H1 (cell line): ENCODE measurements around the gene SMS. TPM values are rescaled to one million over a fixed set of nuclear protein-coding genes. Genes with fewer than 3 reads are reported as not detected.

Experiments
- CTCF ChIA-PET: fragments of 300-600 bp; sonication (Branson Sonifier 250); formaldehyde crosslinking; loops from one replicate; lab custom pipeline; 2021; ENCODE audit not compliant: partially characterized antibody; lab: Charles Lee
- POLR2A ChIA-PET: fragments of 300-600 bp; sonication (Branson Sonifier 250); formaldehyde crosslinking; loops from one replicate; lab custom pipeline; 2021; ENCODE audit warnings: inconsistent platforms; ENCODE audit not compliant: partially characterized antibody; lab: Charles Lee
- DNase-seq, 2 experiments: peaks; one replicate each; pipeline versions ENCODE4 v3.0.0 to v3.0.0-alpha.2; 2010 to 2022; ENCODE audit warnings: low spot score in 2 of 2, low read depth in 1 of 2, mixed read lengths in 1 of 2
- FAIRE-seq: peaks from 2 replicates; lab custom pipeline; 2011; peaks lifted over from hg19 to GRCh38; lab: Jason Lieb, UNC
- H2AFZ ChIP-seq: 2 replicates; pipeline ENCODE4 v1.8.1; 2012; ENCODE audit warnings: low read length, inconsistent platforms
- H2AK5ac ChIP-seq: 2 replicates; pipeline ENCODE4 v1.6.1; 2013; ENCODE audit warnings: low read depth, low read length
- H2BK120ac ChIP-seq: replicated peaks from 2 replicates; pipeline ENCODE3; 2013; ENCODE audit warnings: low read depth, low read length, inconsistent platforms
- H2BK12ac ChIP-seq: 2 replicates; pipeline ENCODE4 v1.6.1; 2013; ENCODE audit warnings: low read depth, low read length
- H2BK15ac ChIP-seq: 2 replicates; pipeline ENCODE4 v1.6.1; 2013; ENCODE audit warnings: low read length
- H2BK20ac ChIP-seq: 2 replicates; pipeline ENCODE4 v1.6.1; 2013; ENCODE audit warnings: low read length
- H2BK5ac ChIP-seq: 2 replicates; pipeline ENCODE4 v1.6.1; 2013; ENCODE audit warnings: low read depth, low read length
- H3K14ac ChIP-seq: 2 replicates; pipeline ENCODE4 v1.6.1; 2013; ENCODE audit warnings: inconsistent platforms; ENCODE audit not compliant: insufficient read length
- H3K18ac ChIP-seq: 2 replicates; pipeline ENCODE4 v1.6.1; 2013; ENCODE audit warnings: low read length; ENCODE audit errors: extremely low read depth
- H3K23ac ChIP-seq: 2 replicates; pipeline ENCODE4 v1.6.1; 2013; ENCODE audit warnings: inconsistent platforms; ENCODE audit not compliant: insufficient read length
- H3K23me2 ChIP-seq: 2 replicates; pipeline ENCODE4 v1.6.1; 2013; ENCODE audit warnings: low read depth, low read length
- H3K27ac ChIP-seq: 2 replicates; pipeline ENCODE4 v1.6.1; 2011; ENCODE audit warnings: low read depth, low read length, inconsistent platforms
- H3K27me3 ChIP-seq, 4 experiments: replicated peaks in 1 of 4; 1 replicate in 1 of 4; 2 replicates in 3 of 4; pipeline versions ENCODE4 v1.6.1 to v1.8.1; 2011 to 2013; ENCODE audit warnings: low read length in 3 of 4, mild to moderate bottlenecking in 3 of 4, inconsistent platforms in 2 of 4, mixed read lengths in 2 of 4, moderate library complexity in 1 of 4; ENCODE audit not compliant: control insufficient read depth in 3 of 4, insufficient read depth in 3 of 4; ENCODE audit errors: extremely low read depth in 1 of 4
- H3K36me3 ChIP-seq, 4 experiments: 2 replicates each; pipeline versions ENCODE4 v1.6.1 to v1.8.1; 2011 to 2013; ENCODE audit warnings: mild to moderate bottlenecking in 4 of 4, low read length in 3 of 4, moderate library complexity in 2 of 4, control low read depth in 1 of 4, inconsistent platforms in 1 of 4; ENCODE audit not compliant: insufficient read depth in 4 of 4, control insufficient read depth in 2 of 4
- H3K4ac ChIP-seq: replicated peaks from 2 replicates; pipeline ENCODE3; 2013; ENCODE audit warnings: low read length, low read depth, mixed read lengths, inconsistent platforms; ENCODE audit not compliant: insufficient read length
- H3K4me1 ChIP-seq, 4 experiments: replicated peaks in 1 of 4; 1 replicate in 1 of 4; 2 replicates in 3 of 4; pipeline versions ENCODE4 v1.6.1 to v1.8.1; 2011 to 2013; ENCODE audit warnings: low read length in 3 of 4, inconsistent platforms in 2 of 4, mixed read lengths in 1 of 4; ENCODE audit not compliant: insufficient read depth in 4 of 4, control insufficient read depth in 3 of 4
- H3K4me2 ChIP-seq, 2 experiments: 2 replicates each; pipeline versions ENCODE4 v1.6.1 to v1.8.1; 2011 to 2013; ENCODE audit warnings: low read depth in 2 of 2, low read length in 2 of 2, control low read depth in 1 of 2, inconsistent platforms in 1 of 2, mild to moderate bottlenecking in 1 of 2; ENCODE audit not compliant: insufficient read depth in 1 of 2
- H3K4me3 ChIP-seq, 4 experiments: fragments of 200-600, 300-600 bp in 1 of 4; sonication (generic), shearing (Covaris generic), sonication (Bioruptor Twin) in 1 of 4; 2 replicates each; pipeline versions ENCODE4 v1.5.1 to v1.8.1; 2011 to 2016; ENCODE audit warnings: low read length in 4 of 4, low read depth in 3 of 4, control low read depth in 2 of 4, inconsistent platforms in 2 of 4, mild to moderate bottlenecking in 2 of 4, mixed read lengths in 1 of 4, moderate library complexity in 1 of 4; ENCODE audit not compliant: insufficient read depth in 2 of 4; ENCODE audit errors: extremely low read depth in 1 of 4
- H3K56ac ChIP-seq: replicated peaks from 2 replicates; pipeline ENCODE3; 2013; ENCODE audit warnings: low read depth, mild to moderate bottlenecking, mixed read lengths, low read length, inconsistent platforms; ENCODE audit not compliant: insufficient read length
- H3K79me1 ChIP-seq: 2 replicates; pipeline ENCODE4 v1.6.1; 2013; ENCODE audit warnings: low read depth, low read length, control low read depth
- H3K79me2 ChIP-seq, 2 experiments: 2 replicates each; pipeline versions ENCODE4 v1.6.1 to v1.8.1; 2012 to 2013; ENCODE audit warnings: low read length in 2 of 2, mild to moderate bottlenecking in 2 of 2, inconsistent platforms in 1 of 2; ENCODE audit not compliant: insufficient read depth in 2 of 2, control insufficient read depth in 1 of 2
- H3K9ac ChIP-seq, 4 experiments: replicated peaks in 1 of 4; 1 replicate in 1 of 4; 2 replicates in 3 of 4; pipeline versions ENCODE4 v1.6.1 to v1.8.1; 2011 to 2013; ENCODE audit warnings: low read depth in 3 of 4, low read length in 3 of 4, control low read depth in 2 of 4, mild to moderate bottlenecking in 2 of 4, moderate library complexity in 2 of 4, inconsistent platforms in 1 of 4; ENCODE audit errors: extremely low read depth in 1 of 4
- H3K9me3 ChIP-seq, 2 experiments: 2 replicates each; pipeline versions ENCODE4 v1.6.1 to v1.8.1; 2012 to 2013; ENCODE audit warnings: mild to moderate bottlenecking in 2 of 2, moderate library complexity in 2 of 2, control low read depth in 1 of 2, inconsistent platforms in 1 of 2, low read depth in 1 of 2, low read length in 1 of 2, mixed read lengths in 1 of 2; ENCODE audit not compliant: insufficient read depth in 2 of 2
- H4K20me1 ChIP-seq, 2 experiments: replicated peaks in 1 of 2; 2 replicates each; pipeline versions ENCODE3 to v1.8.1; 2011 to 2013; ENCODE audit warnings: inconsistent platforms in 2 of 2, low read length in 2 of 2, mild to moderate bottlenecking in 1 of 2; ENCODE audit not compliant: insufficient read depth in 2 of 2, control insufficient read depth in 1 of 2
- H4K5ac ChIP-seq: 2 replicates; pipeline ENCODE4 v1.6.1; 2013; ENCODE audit warnings: low read length, low read depth, mixed read lengths, inconsistent platforms; ENCODE audit not compliant: insufficient read length
- H4K8ac ChIP-seq: 2 replicates; pipeline ENCODE4 v1.8.0; 2013; ENCODE audit warnings: mild to moderate bottlenecking, moderate library complexity, low read length, inconsistent platforms; ENCODE audit not compliant: insufficient read depth; ENCODE audit errors: extremely low read depth
- H4K91ac ChIP-seq: replicated peaks from 2 replicates; pipeline ENCODE3; 2013; ENCODE audit warnings: low read length, mixed read lengths, inconsistent platforms; ENCODE audit not compliant: insufficient read length
- BRCA1 ChIP-seq: IDR thresholded peaks from 2 replicates; pipeline ENCODE4 v1.6.1; 2012; ENCODE audit warnings: low read depth, low read length, improper control_type of control experiment
- JUND ChIP-seq: IDR thresholded peaks from 2 replicates; pipeline ENCODE4 v1.6.1; 2011; ENCODE audit warnings: mild to moderate bottlenecking, improper control_type of control experiment, low read length
- KDM4A ChIP-seq: IDR thresholded peaks from one replicate; pipeline ENCODE4 v1.7.1; 2012; ENCODE audit warnings: low read depth, mild to moderate bottlenecking, moderate library complexity, low read length, inconsistent platforms; ENCODE audit not compliant: severe bottlenecking
- MAFK ChIP-seq: IDR thresholded peaks from 2 replicates; pipeline ENCODE4 v1.6.1; 2012; ENCODE audit warnings: low read depth, mild to moderate bottlenecking, improper control_type of control experiment, low read length
- POLR2AphosphoS5 ChIP-seq: IDR thresholded peaks from 2 replicates; pipeline ENCODE4 v1.6.1; 2011; ENCODE audit warnings: low read depth, low read length
- POU5F1 ChIP-seq: IDR thresholded peaks from 2 replicates; pipeline ENCODE4 v1.6.1; 2011; ENCODE audit warnings: low read depth, mild to moderate bottlenecking, low read length, moderate library complexity
- RAD21 ChIP-seq, 2 experiments: IDR thresholded peaks in 1 of 2; conservative IDR thresholded peaks in 1 of 2; 2 replicates each; pipeline ENCODE4 v1.6.1; 2011; ENCODE audit warnings: low read depth in 2 of 2, low read length in 2 of 2, improper control_type of control experiment in 1 of 2, inconsistent platforms in 1 of 2, mild to moderate bottlenecking in 1 of 2, moderate library complexity in 1 of 2
- SIRT6 ChIP-seq: IDR thresholded peaks from one replicate; pipeline ENCODE4 v1.7.1; 2012; ENCODE audit warnings: low read length, inconsistent platforms
- SP4 ChIP-seq: IDR thresholded peaks from 2 replicates; pipeline ENCODE4 v1.6.1; 2012; ENCODE audit warnings: low read length, inconsistent platforms
- WGBS, 2 experiments: shearing (Covaris generic) in 1 of 2; methylation state at CpG; one replicate each; pipeline versions ENCODE4 v1.1.6 to v1.1.7; 2013 to 2015; ENCODE audit warnings: low lambda C conversion rate in 2 of 2, mixed read lengths in 2 of 2, inconsistent platforms in 1 of 2, low coverage in 1 of 2, missing lambda C conversion rate in 1 of 2; ENCODE audit not compliant: insufficient replicate concordance in 2 of 2, insufficient coverage in 1 of 2, insufficient read length in 1 of 2; ENCODE audit errors: extremely low coverage in 1 of 2, missing lambda C conversion rate in 1 of 2; 5-methylcytosine and 5-hydroxymethylcytosine counted together
- polyA plus RNA-seq, 7 experiments: library from polyadenylated mRNA; depleted of rRNA in 3 of 7; stranded (reverse) in 5 of 7; unstranded in 2 of 7; fragments of >200 nt in 5 of 7; fragments of 200-250 nt in 2 of 7; gene quantifications; 1 replicate in 5 of 7; 2 replicates in 1 of 7; 4 replicates in 1 of 7; pipeline versions ENCODE4 v1.2.1 to v1.2.3, GENCODE V29; 2011 to 2013; ENCODE audit warnings: missing spikeins in 2 of 7, mixed read lengths in 2 of 7
- total RNA-seq: library from RNA; stranded (reverse); fragmentation: NEBNext Ultra II Directional; extraction: Animal tissue kit (Norgen Biotek cat#: 25700); gene quantifications from 2 replicates; pipeline ENCODE4 v1.2.1, GENCODE V29; 2021
- TF ChIP-seq, protein P1 (sequence below), 3 experiments: IDR thresholded peaks; 1 replicate in 2 of 3; 2 replicates in 1 of 3; pipeline versions ENCODE4 v1.5.1 to v1.6.1; 2011; ENCODE audit warnings: low read length in 3 of 3, mild to moderate bottlenecking in 3 of 3, inconsistent platforms in 2 of 3, low read depth in 1 of 3, moderate library complexity in 1 of 3; ENCODE audit not compliant: insufficient read depth in 1 of 3; ENCODE audit errors: control extremely low read depth in 1 of 3

Gene SMS
- total and polyA plus RNA-seq, 2 of the 8 experiments (the other 6 are each of a cell fraction or from before 2014, with no cell fraction given) = 66.3 to 256 TPM

DNA sequence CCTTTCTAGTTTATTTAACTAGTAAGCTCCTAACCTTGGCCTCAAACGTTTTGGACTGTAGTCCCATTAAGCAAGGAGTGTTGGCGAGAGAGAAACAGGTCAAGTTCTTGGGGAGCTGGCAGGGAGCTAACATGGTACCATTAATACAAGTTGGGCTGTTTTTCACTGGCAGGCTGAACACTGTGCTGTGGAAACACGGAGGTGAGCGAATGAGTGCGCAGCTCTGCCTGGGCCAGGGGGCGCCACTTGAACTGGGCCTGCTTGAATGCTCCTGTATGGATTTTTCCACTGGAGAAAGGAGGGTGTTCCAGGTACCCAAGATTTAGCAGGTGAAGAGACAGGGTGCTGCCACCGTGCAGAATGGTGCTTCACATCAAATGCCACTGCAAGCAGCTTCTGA, 7.4 kb upstream of the SMS start:
- no peak overlapping the region for H2BK15ac ChIP-seq
- no peaks in the 10 kb centered on the region for H3K36me3 ChIP-seq
- no peak overlapping the region for H2BK5ac ChIP-seq
- CTCF ChIA-PET = interaction anchor here (0.8 to 2.2 kb wide), 9 partner anchors 11 to 120 kb away, joined by 3 to 9 read pairs (median 4); partner anchors contain the start of gene MBTPS2
- no peak overlapping the region for H2BK20ac ChIP-seq
- H3K27ac ChIP-seq = no peak overlapping the region
- no peaks in the 10 kb centered on the region for H3K79me1 ChIP-seq
- no peaks in the 10 kb centered on the region for H3K79me2 ChIP-seq
- H4K20me1 ChIP-seq = no peaks in the 10 kb centered on the region
- no peak overlapping the region for H2AFZ ChIP-seq
- no peak overlapping the region for H4K8ac ChIP-seq
- no peaks in the 10 kb centered on the region for H3K9me3 ChIP-seq
- peak in 1 of 2 experiments; percentile 62 for DNase-seq
- no peak overlapping the region for H4K5ac ChIP-seq
- no peak overlapping the region for H3K18ac ChIP-seq
- H3K23me2 ChIP-seq = no peaks in the 10 kb centered on the region
- TF ChIP-seq SIRT6 (no peak), RAD21 (IDR thresholded peaks at IDR 0.05 in 1 of 2, conservative IDR thresholded peaks at IDR 0.05 in 1 of 2; ENCODE audit: low read depth in 2 of 2, low read length in 2 of 2) (peak; percentile 13 to 26; a peak in 2 of 4 replicates), POLR2AphosphoS5 (no peak), JUND (no peak), MAFK (no peak), BRCA1 (no peak), KDM4A (no peak), SP4 (no peak), POU5F1 (no peak)
- TF ChIP-seq, protein P1, sequence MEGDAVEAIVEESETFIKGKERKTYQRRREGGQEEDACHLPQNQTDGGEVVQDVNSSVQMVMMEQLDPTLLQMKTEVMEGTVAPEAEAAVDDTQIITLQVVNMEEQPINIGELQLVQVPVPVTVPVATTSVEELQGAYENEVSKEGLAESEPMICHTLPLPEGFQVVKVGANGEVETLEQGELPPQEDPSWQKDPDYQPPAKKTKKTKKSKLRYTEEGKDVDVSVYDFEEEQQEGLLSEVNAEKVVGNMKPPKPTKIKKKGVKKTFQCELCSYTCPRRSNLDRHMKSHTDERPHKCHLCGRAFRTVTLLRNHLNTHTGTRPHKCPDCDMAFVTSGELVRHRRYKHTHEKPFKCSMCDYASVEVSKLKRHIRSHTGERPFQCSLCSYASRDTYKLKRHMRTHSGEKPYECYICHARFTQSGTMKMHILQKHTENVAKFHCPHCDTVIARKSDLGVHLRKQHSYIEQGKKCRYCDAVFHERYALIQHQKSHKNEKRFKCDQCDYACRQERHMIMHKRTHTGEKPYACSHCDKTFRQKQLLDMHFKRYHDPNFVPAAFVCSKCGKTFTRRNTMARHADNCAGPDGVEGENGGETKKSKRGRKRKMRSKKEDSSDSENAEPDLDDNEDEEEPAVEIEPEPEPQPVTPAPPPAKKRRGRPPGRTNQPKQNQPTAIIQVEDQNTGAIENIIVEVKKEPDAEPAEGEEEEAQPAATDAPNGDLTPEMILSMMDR (IDR thresholded peaks at IDR 0.05; ENCODE audit: control extremely low read depth in 1 of 3, insufficient read depth in 1 of 3, low read depth in 1 of 3, low read length in 3 of 3) = peak; percentile 18 to 56 (median 47); a peak in 3 of 4 replicates
- TF ChIP-seq, all 59 proteins: peak for 2
- H3K4me1 ChIP-seq = no peaks in the 10 kb centered on the region
- H3K4me2 ChIP-seq = no peak overlapping the region
- POLR2A ChIA-PET = interaction anchor here (0.8 kb wide), 1 partner anchor 84 kb away, joined by 3 read pairs; no protein-coding TSS in a partner anchor
- 66% methylated on average over 7 of the region's 7 CpGs; no CpG with 5 or more reads in 1 of the 2 experiments for WGBS, 2 experiments
- H3K27me3 ChIP-seq = no peaks in the 10 kb centered on the region
- no peak overlapping the region for H3K14ac ChIP-seq
- no peak overlapping the region for H3K4me3 ChIP-seq
- H3K23ac ChIP-seq = no peak overlapping the region
- no peak for FAIRE-seq
- no peak overlapping the region for H3K9ac ChIP-seq
- no peak overlapping the region for H2BK120ac ChIP-seq
- H4K91ac ChIP-seq = no peak overlapping the region
- H3K4ac ChIP-seq = no peak overlapping the region
- H2BK12ac ChIP-seq = no peak overlapping the region
- no peak overlapping the region for H3K56ac ChIP-seq
- no peak overlapping the region for H2AK5ac ChIP-seq
